SH-SY5Y (cell line): ENCODE measurements around the gene SHISA7.

ENCODE experiments used
- GATA2 ChIP-seq: IDR thresholded peaks from 2 replicates; pipeline ENCODE4 v1.6.1; 2011; ENCODE audit warnings: mild to moderate bottlenecking, low read depth, low read length
- GATA3 ChIP-seq: IDR thresholded peaks from 2 replicates; pipeline ENCODE4 v1.6.1; 2011; ENCODE audit warnings: low read depth, mild to moderate bottlenecking, low read length, moderate library complexity

DNA sequence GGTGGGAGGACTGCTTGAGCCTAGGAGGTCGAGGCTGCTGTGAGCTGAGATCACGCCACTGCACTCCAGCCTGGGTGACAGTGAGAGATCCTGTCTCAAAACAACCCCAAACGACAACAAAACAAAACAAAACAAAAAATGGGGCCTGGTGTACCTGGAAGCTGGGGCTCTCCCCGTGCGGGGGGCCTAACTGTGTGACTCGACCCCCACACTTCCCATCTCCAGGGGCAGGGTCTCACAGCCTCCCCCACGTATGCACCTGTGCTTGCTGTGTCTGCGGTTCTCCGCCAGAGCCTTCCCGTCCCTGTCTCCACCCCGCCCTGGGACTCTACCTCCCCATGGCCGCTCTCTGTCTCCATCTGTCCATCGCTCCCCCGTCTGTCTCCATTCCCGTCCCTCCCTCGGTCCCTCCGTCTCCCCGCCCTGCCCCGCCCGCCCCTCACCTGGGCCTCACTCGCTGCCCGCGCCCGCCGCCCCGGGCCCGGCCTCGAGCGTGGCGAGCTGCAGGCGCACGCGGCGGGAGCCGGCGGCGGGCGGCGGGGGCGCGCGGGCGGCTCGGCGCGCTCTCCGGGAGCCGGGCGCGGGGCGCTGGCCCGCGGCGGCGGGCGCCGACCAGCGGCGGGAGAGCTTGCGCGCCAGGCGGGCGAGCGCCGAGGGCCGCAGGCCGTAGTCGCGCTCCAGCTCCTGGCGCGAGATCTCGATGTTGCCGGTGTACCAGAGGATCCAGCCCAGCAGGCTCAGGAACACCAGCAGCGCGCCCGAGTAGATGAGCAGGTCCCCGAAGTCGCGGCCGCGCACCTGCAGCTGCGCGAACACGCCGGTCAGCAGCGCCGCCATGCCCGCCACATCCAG, 59.6 kb downstream of the SHISA7 start:
- TF ChIP-seq GATA2 (no peak), GATA3 (no peak)
